HFFc6 (cell line): ENCODE data around the gene UNK. TPM values are rescaled to one million over a fixed set of nuclear protein-coding genes. Genes with fewer than 3 reads are reported as not detected.

Experiments used
- DNase-seq: peaks from one replicate; pipeline ENCODE4 v3.0.0-alpha.2; 2018
- H3K27ac Mint-ChIP-seq: 2 replicates; pipeline ENCODE4 v1.8.0; 2020; ENCODE audit warnings: mild to moderate bottlenecking, mixed read lengths
- H3K27me3 Mint-ChIP-seq: 2 replicates; pipeline ENCODE4 v1.8.0; 2021; ENCODE audit warnings: mild to moderate bottlenecking, moderate library complexity, mixed read lengths; ENCODE audit not compliant: insufficient read depth
- H3K36me3 Mint-ChIP-seq: 2 replicates; pipeline ENCODE4 v1.8.0; 2021; ENCODE audit warnings: low read depth, mixed read lengths
- H3K4me1 Mint-ChIP-seq: 2 replicates; pipeline ENCODE4 v1.8.0; 2020; ENCODE audit warnings: low read depth, mixed read lengths
- H3K4me3 Mint-ChIP-seq: 2 replicates; pipeline ENCODE4 v1.8.0; 2020; ENCODE audit warnings: mild to moderate bottlenecking, moderate library complexity, mixed read lengths
- H3K9me3 Mint-ChIP-seq: 2 replicates; pipeline ENCODE4 v1.8.0; 2020; ENCODE audit warnings: mild to moderate bottlenecking, mixed read lengths
- CTCF ChIP-seq: fragments of 200-600 bp; sonication (generic); IDR thresholded peaks from 2 replicates; pipeline ENCODE4 v1.5.0; 2021; ENCODE audit warnings: antibody characterized with exemption, mild to moderate bottlenecking
- total RNA-seq, 6 experiments: library from RNA; stranded (reverse); fragmentation: NEBNext Ultra II Directional; extraction: Animal tissue kit (Norgen Biotek cat#: 25700); gene quantifications; 2 replicates in 1 of 6; 3 replicates in 5 of 6; pipeline ENCODE4 v1.2.3, GENCODE V29; 2021

UNK gene
- total RNA-seq, 6 experiments from 2014 or later, result 12.7 to 18.6 (median 16.2) TPM

- no peak for DNase-seq
- Mint-ChIP-seq H3K4me3 (no peak overlapping the region), H3K36me3 (no peaks in the 10 kb centered on the region; the same call in 1 of the 2 replicates), H3K27ac (no peak overlapping the region), H3K9me3 (no peaks in the 10 kb centered on the region), H3K27me3 (no peaks in the 10 kb centered on the region; the same call in 1 of the 2 replicates), H3K4me1 (no peaks in the 10 kb centered on the region)
- no peak for TF ChIP-seq CTCF
Observed at GRCh38 chr17:75765981-75766380, 18.6 kb upstream of the UNK start.

GRCh38 chr17:75767881-75768280, 16.7 kb upstream of the UNK start:
- no peaks in the 10 kb centered on the region for H3K4me1 Mint-ChIP-seq
- H3K36me3 Mint-ChIP-seq, result no peaks in the 10 kb centered on the region
- no peak overlapping the region for H3K4me3 Mint-ChIP-seq
- no peaks in the 10 kb centered on the region; the same call in 1 of the 2 replicates for H3K9me3 Mint-ChIP-seq
- peaks cover 11% of the 10 kb centered on the region for H3K27me3 Mint-ChIP-seq
- no peak for TF ChIP-seq CTCF
- no peak for DNase-seq
- no peak overlapping the region for H3K27ac Mint-ChIP-seq

- Mint-ChIP-seq H3K4me3 (no peak overlapping the region), H3K27ac (no peak overlapping the region), H3K27me3 (peaks cover 27% of the 10 kb centered on the region), H3K4me1 (no peaks in the 10 kb centered on the region), H3K9me3 (peaks cover 11% of the 10 kb centered on the region; the same call in 1 of the 2 replicates), H3K36me3 (no peaks in the 10 kb centered on the region)
- no peak for TF ChIP-seq CTCF
- no peak for DNase-seq
Observed at GRCh38 chr17:75769536-75769935, 15.1 kb upstream of the UNK start.

- H3K9me3 Mint-ChIP-seq, result peaks cover 11% of the 10 kb centered on the region; the same call in 1 of the 2 replicates
- H3K4me3 Mint-ChIP-seq, result no peak overlapping the region
- H3K36me3 Mint-ChIP-seq, result peaks cover 4% of the 10 kb centered on the region
- TF ChIP-seq CTCF, result peak; percentile 42; the same call in 1 of the 2 replicates
- DNase-seq, result no peak
- peaks cover 6% of the 10 kb centered on the region for H3K4me1 Mint-ChIP-seq
- no peak overlapping the region for H3K27ac Mint-ChIP-seq
- H3K27me3 Mint-ChIP-seq, result peaks cover 45% of the 10 kb centered on the region
Observed at GRCh38 chr17:75771334-75772281, 13.0 kb upstream of the UNK start.

- DNase-seq, result no peak
- peaks cover 20% of the 10 kb centered on the region for H3K36me3 Mint-ChIP-seq
- H3K27me3 Mint-ChIP-seq, result peaks cover 55% of the 10 kb centered on the region
- H3K4me3 Mint-ChIP-seq, result peak overlapping the region; percentile 59
- H3K4me1 Mint-ChIP-seq, result peaks cover 23% of the 10 kb centered on the region
- TF ChIP-seq CTCF, result no peak
- peaks cover 12% of the 10 kb centered on the region for H3K9me3 Mint-ChIP-seq
- H3K27ac Mint-ChIP-seq, result peak overlapping the region; percentile 53
Observed at GRCh38 chr17:75773121-75773807, 11.3 kb upstream of the UNK start.
